Activated CD4-positive, alpha-beta memory T cell treated with anti-CD3 and anti-CD28 coated beads, Interleukin-2, amount 10 ng/mL, durations not matched to agents 7 days and 5 days (primary cell): ENCODE data around the gene ANTXR1. TPM values are rescaled to one million over a fixed set of nuclear protein-coding genes. Genes with fewer than 3 reads are reported as not detected.

Experiments
- CTCF ChIA-PET: fragments of 350-600 bp; sonication (Branson Sonifier 250); formaldehyde crosslinking; loops from one replicate; lab custom pipeline; 2021; ENCODE audit warnings: antibody characterized with exemption, inconsistent platforms; lab: Charles Lee
- POLR2A ChIA-PET: fragments of 350-600 bp; sonication (Branson Sonifier 250); formaldehyde crosslinking; loops from one replicate; lab custom pipeline; 2021; ENCODE audit warnings: antibody characterized with exemption; lab: Charles Lee
- DNase-seq: peaks from one replicate; pipeline ENCODE4 v3.0.0-alpha.2; 2020
- H3K27ac Mint-ChIP-seq: one replicate; pipeline ENCODE4 v1.8.0; 2021; ENCODE audit warnings: mild to moderate bottlenecking, mixed read lengths
- H3K27me3 Mint-ChIP-seq: one replicate; pipeline ENCODE4 v1.8.0; 2021; ENCODE audit warnings: mixed read lengths
- H3K36me3 Mint-ChIP-seq: one replicate; pipeline ENCODE4 v1.8.0; 2021; ENCODE audit warnings: low read depth, mixed read lengths
- H3K4me1 Mint-ChIP-seq: one replicate; pipeline ENCODE4 v1.8.0; 2021; ENCODE audit warnings: mixed read lengths
- H3K4me3 Mint-ChIP-seq: one replicate; pipeline ENCODE4 v1.8.0; 2021; ENCODE audit warnings: mild to moderate bottlenecking, mixed read lengths
- H3K9me3 Mint-ChIP-seq: one replicate; pipeline ENCODE4 v1.8.0; 2021; ENCODE audit warnings: mixed read lengths
- total RNA-seq, 2 experiments: library from RNA; stranded (reverse); gene quantifications; one replicate each; pipeline ENCODE4 v1.2.3, GENCODE V29; 2021

The ANTXR1 gene
- not detected for total RNA-seq

GRCh38 chr2:69013142-69013839 is at the start of gene ANTXR1:
Gene ANTXR1, plus strand, starts transcription at chr2:69013179. Its CDS starts 321 bp downstream, at chr2:69013500.
- Mint-ChIP-seq H3K27ac (no peak within 1 kb of the TSS), H3K36me3 (no peaks in the 10 kb centered on the region), H3K4me1 (peaks cover 15% of the 10 kb centered on the region), H3K4me3 (peak within 1 kb of the TSS; percentile 63), H3K27me3 (peaks cover 71% of the 10 kb centered on the region), H3K9me3 (no peaks in the 10 kb centered on the region)
- POLR2A ChIA-PET = no interaction called here
- DNase-seq = no peak
- CTCF ChIA-PET = interaction anchor here (0.6 to 0.9 kb wide), 4 partner anchors 15 to 1242 kb away, joined by 3 to 5 read pairs (median 4); no protein-coding TSS in a partner anchor

DNA sequence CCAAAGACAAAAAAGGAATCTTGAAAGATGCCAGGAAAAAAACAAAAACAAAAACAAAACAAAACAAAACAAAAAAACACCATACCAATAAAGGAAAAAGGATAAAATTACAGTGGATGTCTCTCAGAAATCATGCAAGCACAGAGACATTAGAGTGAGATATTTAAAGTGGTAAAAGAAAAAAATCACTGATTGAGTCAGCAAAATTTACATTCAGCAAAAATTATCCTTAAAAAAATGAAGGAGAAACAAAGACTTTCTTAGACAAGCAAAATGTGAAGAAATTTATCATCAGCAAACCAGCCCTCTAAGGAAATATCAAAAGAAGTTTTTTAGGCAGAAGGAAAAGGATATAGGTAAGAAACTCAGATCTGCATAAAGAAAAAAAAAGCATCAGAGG is 48.7 kb upstream of the ANTXR1 start:
- CTCF ChIA-PET = no interaction called here
- Mint-ChIP-seq H3K27me3 (peaks cover 22% of the 10 kb centered on the region), H3K9me3 (no peaks in the 10 kb centered on the region), H3K36me3 (no peaks in the 10 kb centered on the region), H3K4me1 (no peaks in the 10 kb centered on the region), H3K4me3 (no peak overlapping the region), H3K27ac (no peak overlapping the region)
- DNase-seq = no peak
- POLR2A ChIA-PET = no interaction called here

DNA sequence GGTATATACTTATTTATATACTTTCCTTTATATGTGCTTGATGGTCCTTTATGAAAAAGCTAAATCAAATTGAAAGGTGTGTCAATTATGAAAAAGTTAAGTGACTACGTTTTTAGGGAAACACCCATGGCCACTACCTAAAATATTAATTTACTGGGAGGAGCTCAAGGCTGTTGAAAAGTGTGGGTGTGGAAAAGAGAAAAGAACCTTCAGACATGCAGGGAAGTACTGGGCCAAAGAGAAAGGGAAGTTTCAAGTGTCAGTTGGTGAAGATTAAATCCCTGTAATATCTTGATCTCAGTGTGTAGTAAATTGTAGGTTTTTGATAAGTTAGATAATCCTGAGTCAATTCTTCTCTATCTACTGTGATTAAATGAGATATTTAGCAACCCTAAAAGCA is 44.8 kb upstream of the ANTXR1 start:
- Mint-ChIP-seq H3K27ac (no peak overlapping the region), H3K36me3 (no peaks in the 10 kb centered on the region), H3K9me3 (no peaks in the 10 kb centered on the region), H3K4me1 (no peaks in the 10 kb centered on the region), H3K4me3 (no peak overlapping the region), H3K27me3 (peaks cover 19% of the 10 kb centered on the region)
- POLR2A ChIA-PET = no interaction called here
- CTCF ChIA-PET = interaction anchor here (1.1 to 3.1 kb wide), 2 partner anchors 25 to 43 kb away, joined by 3 to 10 read pairs; no protein-coding TSS in a partner anchor
- DNase-seq = no peak

GRCh38 chr2:68969736-68970490 is 43.1 kb upstream of the ANTXR1 start:
- Mint-ChIP-seq H3K9me3 (no peaks in the 10 kb centered on the region), H3K36me3 (no peaks in the 10 kb centered on the region)

GRCh38 chr2:68970566-68971265 is 42.3 kb upstream of the ANTXR1 start:
- no peak overlapping the region for H3K27ac Mint-ChIP-seq
- CTCF ChIA-PET = no interaction called here
- no peaks in the 10 kb centered on the region for H3K9me3 Mint-ChIP-seq
- POLR2A ChIA-PET = no interaction called here
- H3K27me3 Mint-ChIP-seq = peaks cover 31% of the 10 kb centered on the region
- H3K4me1 Mint-ChIP-seq = no peaks in the 10 kb centered on the region
- no peaks in the 10 kb centered on the region for H3K36me3 Mint-ChIP-seq
- DNase-seq = no peak
- no peak overlapping the region for H3K4me3 Mint-ChIP-seq

More at GRCh38 chr2:68969736-68970490, 43.1 kb upstream of the ANTXR1 start:
- Mint-ChIP-seq H3K4me3 (no peak overlapping the region), H3K4me1 (no peaks in the 10 kb centered on the region), H3K27ac (no peak overlapping the region), H3K27me3 (peaks cover 24% of the 10 kb centered on the region)
- no peak for DNase-seq
- ChIA-PET CTCF (no interaction called here), POLR2A (no interaction called here)

- H3K27ac Mint-ChIP-seq = no peak overlapping the region
- ChIA-PET POLR2A (interaction anchor here (0.7 kb wide), 1 partner anchor 17 kb away, joined by 3 read pairs; no protein-coding TSS in a partner anchor), CTCF (no interaction called here)
- H3K4me3 Mint-ChIP-seq = no peak overlapping the region
- peaks cover 28% of the 10 kb centered on the region for H3K27me3 Mint-ChIP-seq
- H3K36me3 Mint-ChIP-seq = no peaks in the 10 kb centered on the region
- DNase-seq = no peak
- H3K4me1 Mint-ChIP-seq = no peaks in the 10 kb centered on the region
- H3K9me3 Mint-ChIP-seq = no peaks in the 10 kb centered on the region
These were observed 41.3 kb upstream of the ANTXR1 start for GRCh38 chr2:68971591-68972231.

- H3K4me3 Mint-ChIP-seq = no peak within 1 kb of the TSS
- H3K36me3 Mint-ChIP-seq = no peaks in the 10 kb centered on the region
- no peaks in the 10 kb centered on the region for H3K9me3 Mint-ChIP-seq
- H3K27ac Mint-ChIP-seq = no peak within 1 kb of the TSS
- H3K4me1 Mint-ChIP-seq = no peaks in the 10 kb centered on the region
- H3K27me3 Mint-ChIP-seq = peaks cover 43% of the 10 kb centered on the region
- CTCF ChIA-PET = interaction anchor here (2.3 kb wide), 1 partner anchor 31 kb away, joined by 6 read pairs; no protein-coding TSS in a partner anchor
- POLR2A ChIA-PET = no interaction called here
- DNase-seq = no peak
These were observed 38.7 kb upstream of the ANTXR1 start, which contains the start of gene GKN1 for GRCh38 chr2:68974251-68974650. Gene GKN1, plus strand, starts transcription at chr2:68974636. Its CDS starts 42 bp downstream, at chr2:68974678.

DNA sequence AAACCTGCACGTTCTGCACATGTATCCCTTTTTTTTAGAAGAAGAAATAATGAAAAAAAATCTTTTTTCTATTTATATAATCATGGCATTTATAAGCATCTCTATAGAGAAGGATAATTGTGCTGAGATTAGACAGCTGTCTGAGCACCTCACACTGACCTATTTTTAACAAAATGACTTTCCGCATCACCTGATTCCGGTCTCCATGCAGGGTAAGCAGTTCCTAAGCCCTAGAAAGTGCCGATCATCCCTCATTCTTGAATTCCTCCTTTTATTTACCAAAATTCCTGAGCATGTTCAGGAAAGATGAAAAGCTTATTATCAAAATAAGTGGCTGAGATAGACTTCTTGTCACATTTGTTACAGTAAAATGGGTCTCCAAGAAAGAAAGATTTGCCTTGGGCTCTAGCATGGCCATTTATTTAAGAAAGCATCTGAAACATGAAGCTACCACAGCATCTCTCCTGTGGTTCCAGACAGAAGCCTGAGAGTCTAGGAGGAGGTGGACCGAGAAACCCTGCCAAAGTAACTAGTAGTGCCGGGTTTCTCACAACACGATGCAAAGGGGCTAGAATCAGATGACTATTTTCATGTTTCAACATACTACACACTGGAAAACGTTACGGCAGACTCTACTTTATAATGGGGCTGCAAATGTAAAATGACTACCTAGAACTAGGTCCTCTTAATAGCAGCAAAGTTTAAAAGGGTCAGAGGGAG is 37.9 kb upstream of the ANTXR1 start:
- no peak for DNase-seq
- H3K4me3 Mint-ChIP-seq = no peak overlapping the region
- H3K4me1 Mint-ChIP-seq = no peaks in the 10 kb centered on the region
- no peak overlapping the region for H3K27ac Mint-ChIP-seq
- CTCF ChIA-PET = interaction anchor here (2.3 kb wide), 1 partner anchor 31 kb away, joined by 6 read pairs; no protein-coding TSS in a partner anchor
- H3K27me3 Mint-ChIP-seq = peaks cover 47% of the 10 kb centered on the region
- POLR2A ChIA-PET = no interaction called here
- no peaks in the 10 kb centered on the region for H3K9me3 Mint-ChIP-seq
- no peaks in the 10 kb centered on the region for H3K36me3 Mint-ChIP-seq

GRCh38 chr2:68975844-68976243 is 37.1 kb upstream of the ANTXR1 start:
- CTCF ChIA-PET = interaction anchor here (2.3 kb wide), 1 partner anchor 32 kb away, joined by 6 read pairs; no protein-coding TSS in a partner anchor
- Mint-ChIP-seq H3K27ac (no peak overlapping the region), H3K27me3 (peaks cover 48% of the 10 kb centered on the region), H3K4me3 (no peak overlapping the region), H3K9me3 (no peaks in the 10 kb centered on the region), H3K4me1 (no peaks in the 10 kb centered on the region), H3K36me3 (no peaks in the 10 kb centered on the region)
- POLR2A ChIA-PET = no interaction called here
- no peak for DNase-seq

DNA sequence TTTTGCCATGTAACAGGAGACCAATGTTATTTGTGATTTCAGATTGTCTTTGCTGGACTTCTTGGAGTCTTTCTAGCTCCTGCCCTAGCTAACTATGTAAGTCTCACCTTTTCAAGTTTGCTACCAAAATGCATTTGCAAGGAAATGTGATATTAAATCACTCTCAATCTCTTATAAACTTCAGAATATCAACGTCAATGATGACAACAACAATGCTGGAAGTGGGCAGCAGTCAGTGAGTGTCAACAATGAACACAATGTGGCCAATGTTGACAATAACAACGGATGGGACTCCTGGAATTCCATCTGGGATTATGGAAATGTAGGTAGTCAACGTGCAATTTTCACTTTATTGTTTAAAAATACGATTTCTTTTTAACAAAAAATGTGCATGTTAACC is 35.5 kb upstream of the ANTXR1 start:
- Mint-ChIP-seq H3K4me3 (no peak overlapping the region), H3K4me1 (no peaks in the 10 kb centered on the region), H3K36me3 (no peaks in the 10 kb centered on the region), H3K27me3 (peaks cover 57% of the 10 kb centered on the region), H3K9me3 (no peaks in the 10 kb centered on the region), H3K27ac (no peak overlapping the region)
- CTCF ChIA-PET = no interaction called here
- no peak for DNase-seq
- POLR2A ChIA-PET = no interaction called here

- Mint-ChIP-seq H3K36me3 (no peaks in the 10 kb centered on the region), H3K4me1 (no peaks in the 10 kb centered on the region), H3K4me3 (no peak overlapping the region), H3K27me3 (peaks cover 57% of the 10 kb centered on the region), H3K27ac (no peak overlapping the region), H3K9me3 (no peaks in the 10 kb centered on the region)
- CTCF ChIA-PET = no interaction called here
- DNase-seq = no peak
- POLR2A ChIA-PET = no interaction called here
These were observed 34.9 kb upstream of the ANTXR1 start for GRCh38 chr2:68978098-68978497.

DNA sequence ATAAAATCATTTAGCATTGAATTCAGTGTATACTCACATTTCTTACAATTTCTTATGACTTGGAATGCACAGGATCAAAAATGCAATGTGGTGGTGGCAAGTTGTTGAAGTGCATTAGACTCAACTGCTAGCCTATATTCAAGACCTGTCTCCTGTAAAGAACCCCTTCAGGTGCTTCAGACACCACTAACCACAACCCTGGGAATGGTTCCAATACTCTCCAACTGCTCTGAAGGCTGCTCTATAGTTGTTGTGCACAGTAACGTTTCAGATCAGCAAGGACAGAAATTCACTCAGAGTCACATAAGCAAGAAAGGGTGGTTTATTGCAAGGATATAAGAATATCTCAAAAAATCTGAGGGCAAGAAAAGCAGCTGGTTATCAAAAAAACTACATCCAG is 32.0 kb upstream of the ANTXR1 start:
- POLR2A ChIA-PET = no interaction called here

More for the DNA sequence above, 32.0 kb upstream of the ANTXR1 start:
- Mint-ChIP-seq H3K9me3 (no peaks in the 10 kb centered on the region), H3K4me3 (no peak overlapping the region), H3K36me3 (no peaks in the 10 kb centered on the region), H3K4me1 (no peaks in the 10 kb centered on the region), H3K27ac (no peak overlapping the region), H3K27me3 (peaks cover 41% of the 10 kb centered on the region)
- CTCF ChIA-PET = no interaction called here
- no peak for DNase-seq
